HepG2 (cell line): ENCODE measurements around the gene ZNF491. TPM values are rescaled to one million over a fixed set of nuclear protein-coding genes. Genes with fewer than 3 reads are reported as not detected.
A peak's percentile ranks its signal among the peaks of the same experiment; 100 is the strongest.

Experiments used
- AKAP8 ChIP-seq: sonication (generic); formaldehyde crosslinking; IDR thresholded peaks from 2 replicates; pipeline ENCODE4 v1.5.1; 2020; ENCODE audit warnings: mild to moderate bottlenecking, missing genetic modification reagents
- ETV6 ChIP-seq: sonication (generic); formaldehyde crosslinking; conservative IDR thresholded peaks from 2 replicates; pipeline ENCODE4 v1.4.0; 2020; ENCODE audit warnings: missing genetic modification reagents
- GABPB1 ChIP-seq: IDR thresholded peaks from 2 replicates; pipeline ENCODE4 v1.6.1; 2016; ENCODE audit warnings: mild to moderate bottlenecking, missing genetic modification reagents, moderate library complexity, missing compliant biosample characterization
- MIXL1 ChIP-seq: IDR thresholded peaks from 2 replicates; pipeline ENCODE4 v1.6.1; 2016
- RFX1 ChIP-seq: fragments of 450-650 bp; IDR thresholded peaks from 2 replicates; pipeline ENCODE4 v1.6.1; 2017
- RNF2 ChIP-seq: fragments of 450-650 bp; conservative IDR thresholded peaks from 2 replicates; pipeline ENCODE4 v1.6.1; 2016; ENCODE audit warnings: low read depth
- RXRA ChIP-seq: sonication (generic); formaldehyde crosslinking; IDR thresholded peaks from 2 replicates; pipeline ENCODE4 v1.5.1; 2020; ENCODE audit warnings: missing genetic modification reagents
- THAP11 ChIP-seq: IDR thresholded peaks from 2 replicates; pipeline ENCODE4 v1.6.1; 2016; ENCODE audit warnings: missing biosample characterization, missing genetic modification reagents
- ZFP1 ChIP-seq: IDR thresholded peaks from 2 replicates; pipeline ENCODE4 v1.6.1; 2016
- ZNF24 ChIP-seq: fragments of 450-650 bp; IDR thresholded peaks from 2 replicates; pipeline ENCODE4 v1.6.1; 2017; ENCODE audit warnings: antibody characterized with exemption, mild to moderate bottlenecking
- ZNF296 ChIP-seq: sonication (generic); formaldehyde crosslinking; conservative IDR thresholded peaks from 2 replicates; pipeline ENCODE4 v1.5.0; 2020; ENCODE audit warnings: mild to moderate bottlenecking, missing genetic modification reagents
- ZNF629 ChIP-seq: sonication (generic); formaldehyde crosslinking; conservative IDR thresholded peaks from 2 replicates; pipeline ENCODE4 v1.5.0; 2020; ENCODE audit warnings: missing genetic modification reagents
- ZNF891 ChIP-seq: sonication (generic); formaldehyde crosslinking; IDR thresholded peaks from 2 replicates; pipeline ENCODE4 v1.5.0; 2020; ENCODE audit warnings: mild to moderate bottlenecking, missing genetic modification reagents
- polyA plus RNA-seq, 8 experiments: library from polyadenylated mRNA; depleted of rRNA in 3 of 8; stranded (reverse) in 7 of 8; unstranded in 1 of 8; fragments of >200 nt; fragmentation: Illumina TruSeq in 4 of 8; extraction: Trizol in 4 of 8; gene quantifications; 2 replicates each; pipeline versions ENCODE4 v1.2.1 to v1.2.3, GENCODE V29; 2011 to 2016; ENCODE audit warnings: low read depth in 4 of 8, missing spikeins in 1 of 8, mixed read lengths in 1 of 8; ENCODE audit not compliant: insufficient read depth in 1 of 8
- total RNA-seq, 5 experiments: library from RNA; depleted of rRNA; stranded (reverse); fragments of >200 nt; fragmentation: Illumina TruSeq; extraction: Trizol; gene quantifications; 2 replicates each; pipeline ENCODE4 v1.2.3, GENCODE V29; 2016; ENCODE audit warnings: low read depth in 1 of 5
- TF ChIP-seq, protein P1 (sequence below): sonication (generic); formaldehyde crosslinking; conservative IDR thresholded peaks from 2 replicates; pipeline ENCODE4 v1.4.0; 2020; ENCODE audit warnings: missing genetic modification reagents
- TF ChIP-seq, protein P2 (sequence below): IDR thresholded peaks from 2 replicates; pipeline ENCODE4 v1.6.1; 2018; ENCODE audit warnings: missing genetic modification reagents
- TF ChIP-seq, protein P3 (sequence below): sonication (generic); formaldehyde crosslinking; IDR thresholded peaks from 2 replicates; pipeline ENCODE4 v1.5.0; 2020; ENCODE audit warnings: missing genetic modification reagents
- TF ChIP-seq, protein P4 (sequence below): sonication (generic); formaldehyde crosslinking; IDR thresholded peaks from 2 replicates; pipeline ENCODE4 v1.5.1; 2020; ENCODE audit warnings: mild to moderate bottlenecking, missing genetic modification reagents, moderate library complexity
- TF ChIP-seq, protein P5 (sequence below): sonication (generic); formaldehyde crosslinking; IDR thresholded peaks from 2 replicates; pipeline ENCODE4 v1.8.1; 2023; ENCODE audit warnings: mild to moderate bottlenecking, moderate library complexity, missing genetic modification reagents
- TF ChIP-seq, protein P6 (sequence below): IDR thresholded peaks from 2 replicates; pipeline ENCODE4 v1.4.0; 2020; ENCODE audit warnings: mild to moderate bottlenecking, missing genetic modification reagents

The ZNF491 gene
- total and polyA plus RNA-seq, 2 of the 13 experiments (the other 11 are each of a cell fraction or from before 2014, with no cell fraction given) = 0.57 to 2.2 TPM

DNA sequence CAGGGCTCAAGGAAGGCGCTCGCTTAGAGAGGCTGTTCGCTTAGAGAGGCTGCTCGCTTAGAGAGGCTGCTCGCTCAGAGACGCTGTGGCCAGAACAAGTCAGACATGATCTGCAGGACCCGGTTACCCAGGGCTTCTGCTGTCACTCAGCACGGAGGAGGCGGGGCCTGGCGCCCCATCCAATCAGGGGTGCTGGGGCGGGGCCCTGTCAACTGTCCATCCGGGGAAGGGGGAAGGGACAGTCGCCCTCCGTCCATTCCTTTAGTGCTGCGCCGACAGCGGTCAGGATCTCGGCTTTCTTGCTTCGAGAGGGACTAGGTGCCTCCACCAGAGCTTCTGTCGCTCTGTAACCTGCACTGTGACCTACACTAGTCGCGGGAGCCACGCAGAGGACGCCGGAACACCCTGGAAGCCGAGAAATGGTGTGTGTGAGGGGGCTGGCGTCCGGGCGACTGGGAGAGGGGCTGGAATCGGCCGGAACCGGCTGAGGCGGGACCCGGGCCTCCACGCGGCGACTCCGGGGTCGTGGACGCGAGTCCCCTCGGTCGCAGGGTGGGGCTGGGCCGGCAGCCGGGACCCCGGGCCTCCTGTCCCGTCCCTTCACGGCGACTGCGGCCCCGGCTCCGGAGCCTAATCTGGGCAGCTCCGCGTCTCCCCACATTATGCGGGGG lies 15.8 kb downstream of the ZNF491 start, which contains the start of gene ZNF440 (continued):
- TF ChIP-seq, protein P1, sequence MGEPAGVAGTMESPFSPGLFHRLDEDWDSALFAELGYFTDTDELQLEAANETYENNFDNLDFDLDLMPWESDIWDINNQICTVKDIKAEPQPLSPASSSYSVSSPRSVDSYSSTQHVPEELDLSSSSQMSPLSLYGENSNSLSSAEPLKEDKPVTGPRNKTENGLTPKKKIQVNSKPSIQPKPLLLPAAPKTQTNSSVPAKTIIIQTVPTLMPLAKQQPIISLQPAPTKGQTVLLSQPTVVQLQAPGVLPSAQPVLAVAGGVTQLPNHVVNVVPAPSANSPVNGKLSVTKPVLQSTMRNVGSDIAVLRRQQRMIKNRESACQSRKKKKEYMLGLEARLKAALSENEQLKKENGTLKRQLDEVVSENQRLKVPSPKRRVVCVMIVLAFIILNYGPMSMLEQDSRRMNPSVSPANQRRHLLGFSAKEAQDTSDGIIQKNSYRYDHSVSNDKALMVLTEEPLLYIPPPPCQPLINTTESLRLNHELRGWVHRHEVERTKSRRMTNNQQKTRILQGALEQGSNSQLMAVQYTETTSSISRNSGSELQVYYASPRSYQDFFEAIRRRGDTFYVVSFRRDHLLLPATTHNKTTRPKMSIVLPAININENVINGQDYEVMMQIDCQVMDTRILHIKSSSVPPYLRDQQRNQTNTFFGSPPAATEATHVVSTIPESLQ (CRISPR knock-in tag) = no peak
- no peak; the same call in 1 of the 2 replicates for TF ChIP-seq MIXL1 (CRISPR knock-in tag)
- TF ChIP-seq THAP11 (CRISPR knock-in tag) = peak; percentile 72
- TF ChIP-seq AKAP8 (CRISPR knock-in tag) = peak; percentile 25; the same call in 1 of the 2 replicates
- TF ChIP-seq, protein P2, sequence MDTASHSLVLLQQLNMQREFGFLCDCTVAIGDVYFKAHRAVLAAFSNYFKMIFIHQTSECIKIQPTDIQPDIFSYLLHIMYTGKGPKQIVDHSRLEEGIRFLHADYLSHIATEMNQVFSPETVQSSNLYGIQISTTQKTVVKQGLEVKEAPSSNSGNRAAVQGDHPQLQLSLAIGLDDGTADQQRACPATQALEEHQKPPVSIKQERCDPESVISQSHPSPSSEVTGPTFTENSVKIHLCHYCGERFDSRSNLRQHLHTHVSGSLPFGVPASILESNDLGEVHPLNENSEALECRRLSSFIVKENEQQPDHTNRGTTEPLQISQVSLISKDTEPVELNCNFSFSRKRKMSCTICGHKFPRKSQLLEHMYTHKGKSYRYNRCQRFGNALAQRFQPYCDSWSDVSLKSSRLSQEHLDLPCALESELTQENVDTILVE (CRISPR knock-in tag) = no peak
- TF ChIP-seq, protein P3, sequence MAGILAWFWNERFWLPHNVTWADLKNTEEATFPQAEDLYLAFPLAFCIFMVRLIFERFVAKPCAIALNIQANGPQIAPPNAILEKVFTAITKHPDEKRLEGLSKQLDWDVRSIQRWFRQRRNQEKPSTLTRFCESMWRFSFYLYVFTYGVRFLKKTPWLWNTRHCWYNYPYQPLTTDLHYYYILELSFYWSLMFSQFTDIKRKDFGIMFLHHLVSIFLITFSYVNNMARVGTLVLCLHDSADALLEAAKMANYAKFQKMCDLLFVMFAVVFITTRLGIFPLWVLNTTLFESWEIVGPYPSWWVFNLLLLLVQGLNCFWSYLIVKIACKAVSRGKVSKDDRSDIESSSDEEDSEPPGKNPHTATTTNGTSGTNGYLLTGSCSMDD = no peak
- TF ChIP-seq RNF2 = no peak
- TF ChIP-seq ZNF891 (CRISPR knock-in tag) = no peak; the same call in 1 of the 2 replicates
- TF ChIP-seq RXRA = peak; percentile 68
- TF ChIP-seq ETV6 (CRISPR knock-in tag) = no peak; the same call in 1 of the 2 replicates
- no peak for TF ChIP-seq ZNF629 (CRISPR knock-in tag)
- TF ChIP-seq, protein P4, sequence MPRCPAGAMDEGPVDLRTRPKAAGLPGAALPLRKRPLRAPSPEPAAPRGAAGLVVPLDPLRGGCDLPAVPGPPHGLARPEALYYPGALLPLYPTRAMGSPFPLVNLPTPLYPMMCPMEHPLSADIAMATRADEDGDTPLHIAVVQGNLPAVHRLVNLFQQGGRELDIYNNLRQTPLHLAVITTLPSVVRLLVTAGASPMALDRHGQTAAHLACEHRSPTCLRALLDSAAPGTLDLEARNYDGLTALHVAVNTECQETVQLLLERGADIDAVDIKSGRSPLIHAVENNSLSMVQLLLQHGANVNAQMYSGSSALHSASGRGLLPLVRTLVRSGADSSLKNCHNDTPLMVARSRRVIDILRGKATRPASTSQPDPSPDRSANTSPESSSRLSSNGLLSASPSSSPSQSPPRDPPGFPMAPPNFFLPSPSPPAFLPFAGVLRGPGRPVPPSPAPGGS (CRISPR knock-in tag) = peak; percentile 94; the same call in 1 of the 2 replicates
- TF ChIP-seq, protein P5, sequence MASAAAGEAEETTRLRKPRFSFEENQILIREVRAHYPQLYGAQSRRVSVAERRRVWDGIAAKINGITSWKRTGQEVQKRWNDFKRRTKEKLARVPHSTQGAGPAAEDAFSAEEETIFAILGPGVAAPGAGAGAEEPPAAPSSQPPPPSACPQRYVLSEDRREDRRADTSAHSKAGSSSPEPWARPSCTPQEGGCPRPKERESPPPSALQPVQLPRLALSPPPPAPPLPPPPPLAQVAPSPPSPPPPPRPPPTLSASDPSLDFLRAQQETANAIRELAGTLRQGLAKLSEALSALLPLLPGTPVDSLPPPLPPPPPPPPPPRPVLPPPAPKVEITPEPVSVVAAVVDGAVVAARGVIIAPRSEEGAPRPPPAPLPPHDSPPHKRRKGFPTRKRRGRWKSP (CRISPR knock-in tag) = peak; percentile 86
- TF ChIP-seq GABPB1 (CRISPR knock-in tag) = peak; percentile 79
- TF ChIP-seq RFX1 = peak; percentile 11; the same call in 1 of the 2 replicates
- TF ChIP-seq ZNF24 = no peak
- 0 out of 2 replicates have a peak, but pooled peaks have one; percentile 61 for TF ChIP-seq ZFP1 (CRISPR knock-in tag)
- TF ChIP-seq ZNF296 (CRISPR knock-in tag) = peak; percentile 82
- TF ChIP-seq, protein P6, sequence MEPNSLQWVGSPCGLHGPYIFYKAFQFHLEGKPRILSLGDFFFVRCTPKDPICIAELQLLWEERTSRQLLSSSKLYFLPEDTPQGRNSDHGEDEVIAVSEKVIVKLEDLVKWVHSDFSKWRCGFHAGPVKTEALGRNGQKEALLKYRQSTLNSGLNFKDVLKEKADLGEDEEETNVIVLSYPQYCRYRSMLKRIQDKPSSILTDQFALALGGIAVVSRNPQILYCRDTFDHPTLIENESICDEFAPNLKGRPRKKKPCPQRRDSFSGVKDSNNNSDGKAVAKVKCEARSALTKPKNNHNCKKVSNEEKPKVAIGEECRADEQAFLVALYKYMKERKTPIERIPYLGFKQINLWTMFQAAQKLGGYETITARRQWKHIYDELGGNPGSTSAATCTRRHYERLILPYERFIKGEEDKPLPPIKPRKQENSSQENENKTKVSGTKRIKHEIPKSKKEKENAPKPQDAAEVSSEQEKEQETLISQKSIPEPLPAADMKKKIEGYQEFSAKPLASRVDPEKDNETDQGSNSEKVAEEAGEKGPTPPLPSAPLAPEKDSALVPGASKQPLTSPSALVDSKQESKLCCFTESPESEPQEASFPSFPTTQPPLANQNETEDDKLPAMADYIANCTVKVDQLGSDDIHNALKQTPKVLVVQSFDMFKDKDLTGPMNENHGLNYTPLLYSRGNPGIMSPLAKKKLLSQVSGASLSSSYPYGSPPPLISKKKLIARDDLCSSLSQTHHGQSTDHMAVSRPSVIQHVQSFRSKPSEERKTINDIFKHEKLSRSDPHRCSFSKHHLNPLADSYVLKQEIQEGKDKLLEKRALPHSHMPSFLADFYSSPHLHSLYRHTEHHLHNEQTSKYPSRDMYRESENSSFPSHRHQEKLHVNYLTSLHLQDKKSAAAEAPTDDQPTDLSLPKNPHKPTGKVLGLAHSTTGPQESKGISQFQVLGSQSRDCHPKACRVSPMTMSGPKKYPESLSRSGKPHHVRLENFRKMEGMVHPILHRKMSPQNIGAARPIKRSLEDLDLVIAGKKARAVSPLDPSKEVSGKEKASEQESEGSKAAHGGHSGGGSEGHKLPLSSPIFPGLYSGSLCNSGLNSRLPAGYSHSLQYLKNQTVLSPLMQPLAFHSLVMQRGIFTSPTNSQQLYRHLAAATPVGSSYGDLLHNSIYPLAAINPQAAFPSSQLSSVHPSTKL (CRISPR knock-in tag) = 0 out of 2 replicates have a peak, but pooled peaks have one; percentile 42
